HG03097 (cell line): ENCODE data around the gene SCN7A.
"Not testable (repeated sequence)": the region's sequence is repeated elsewhere in the genome, so short reads cannot be mapped to it uniquely, and the experiment has no call there.

Experiments
- ATAC-seq: cut with Tn5 transposase; IDR thresholded peaks from one replicate; pipeline ENCODE4 v1.9.1; 2021; ENCODE audit not compliant: unreplicated experiment, low FRiP score

The SCN7A gene

GRCh38 chr2:166364476-166365161 lies 129.4 kb downstream of the SCN7A start:
- no peak for ATAC-seq

- no peak for ATAC-seq
Measured at GRCh38 chr2:166361351-166362153, 132.5 kb downstream of the SCN7A start.

GRCh38 chr2:166360906-166361305 lies 133.1 kb downstream of the SCN7A start:
- no peak for ATAC-seq

- no peak for ATAC-seq
Measured at GRCh38 chr2:166360426-166360825, 133.6 kb downstream of the SCN7A start.

GRCh38 chr2:166357950-166358321 lies 136.1 kb downstream of the SCN7A start:
- ATAC-seq, result not testable (repeated sequence)

- ATAC-seq, result no peak
Measured at GRCh38 chr2:166357068-166357949, 136.7 kb downstream of the SCN7A start.
